Loucy (cell line): Measurements from ENCODE around the gene PVALEF.

Experiments
- H2AFZ ChIP-seq: fragments of 200-600 bp; sonication (generic); 2 replicates; pipeline ENCODE4 v1.6.0; 2016; ENCODE audit warnings: antibody characterized with exemption, mild to moderate bottlenecking, low read length, moderate library complexity
- H3F3A ChIP-seq: fragments of 200-600 bp; 2 replicates; pipeline ENCODE4 v1.6.0; 2016; ENCODE audit warnings: antibody characterized with exemption, low read depth, mild to moderate bottlenecking
- H3K27me3 ChIP-seq: fragments of 200-600 bp; sonication (generic); 2 replicates; pipeline ENCODE4 v1.6.1; 2014; ENCODE audit warnings: low read length, mild to moderate bottlenecking; ENCODE audit not compliant: insufficient read depth, poor library complexity, severe bottlenecking
- H3K36me3 ChIP-seq: fragments of 200-600 bp; sonication (generic); 2 replicates; pipeline ENCODE4 v1.6.1; 2016; ENCODE audit warnings: low read length; ENCODE audit not compliant: insufficient read depth
- H3K4me1 ChIP-seq: fragments of 200-600 bp; sonication (generic); 2 replicates; pipeline ENCODE4 v1.5.1; 2014; ENCODE audit warnings: low read length, mild to moderate bottlenecking; ENCODE audit not compliant: insufficient read depth, poor library complexity, severe bottlenecking
- H3K4me2 ChIP-seq: fragments of 200-600 bp; sonication (generic); 2 replicates; pipeline ENCODE4 v1.6.0; 2014; ENCODE audit warnings: antibody characterized with exemption, low read length, low read depth, mild to moderate bottlenecking; ENCODE audit not compliant: poor library complexity, severe bottlenecking
- H3K4me3 ChIP-seq: fragments of 200-600 bp; sonication (generic); 2 replicates; pipeline ENCODE4 v1.5.1; 2014; ENCODE audit warnings: low read length, mild to moderate bottlenecking, mixed read lengths; ENCODE audit not compliant: poor library complexity, severe bottlenecking
- H3K79me2 ChIP-seq: fragments of 200-600 bp; sonication (generic); 2 replicates; pipeline ENCODE4 v1.6.1; 2014; ENCODE audit warnings: low read length; ENCODE audit not compliant: insufficient read depth
- H3K9ac ChIP-seq: fragments of 200-600 bp; sonication (generic); 2 replicates; pipeline ENCODE4 v1.6.0; 2014; ENCODE audit warnings: mild to moderate bottlenecking, low read depth, low read length, moderate library complexity; ENCODE audit not compliant: poor library complexity, severe bottlenecking
- H3K9me2 ChIP-seq: fragments of 200-600 bp; sonication (generic); replicated peaks from 2 replicates; pipeline ENCODE4 v1.6.1; 2016; ENCODE audit warnings: low read depth, low read length, mixed read lengths
- H3K9me3 ChIP-seq: fragments of 200-600 bp; sonication (generic); 2 replicates; pipeline ENCODE4 v1.6.1; 2014; ENCODE audit warnings: mild to moderate bottlenecking, antibody characterized with exemption, low read length, low read depth; ENCODE audit not compliant: insufficient read depth
- H4K20me1 ChIP-seq: fragments of 200-600 bp; sonication (generic); 2 replicates; pipeline ENCODE4 v1.6.0; 2014; ENCODE audit warnings: antibody characterized with exemption, low read length, mild to moderate bottlenecking; ENCODE audit not compliant: insufficient read depth, poor library complexity, severe bottlenecking
- EZH2phosphoT487 ChIP-seq: fragments of 200-600 bp; IDR thresholded peaks from 2 replicates; pipeline ENCODE4 v1.6.1; 2018; ENCODE audit warnings: antibody characterized with exemption, mild to moderate bottlenecking, moderate library complexity, borderline replicate concordance
- TF ChIP-seq, protein P1 (sequence below): fragments of 200-600 bp; sonication (generic); conservative IDR thresholded peaks from 2 replicates; pipeline ENCODE4 v1.5.1; 2014; ENCODE audit warnings: mild to moderate bottlenecking, antibody characterized with exemption, low read length

PVALEF gene

GRCh38 chr17:81218991-81219390 lies 53.7 kb downstream of the PVALEF start:
- Histone ChIP-seq H3K9me2 (no peaks in the 10 kb centered on the region), H3K9me3 (no peaks in the 10 kb centered on the region), H3K9ac (no peak overlapping the region), H3K4me3 (no peak overlapping the region), H3F3A (no peaks in the 10 kb centered on the region), H3K36me3 (0 out of 2 replicates have a peak, but pooled peaks cover 4% of the 10 kb centered on the region), H4K20me1 (peaks cover 16% of the 10 kb centered on the region), H3K79me2 (peaks cover 27% of the 10 kb centered on the region), H3K27me3 (no peaks in the 10 kb centered on the region), H2AFZ (no peak overlapping the region), H3K4me1 (peaks cover 15% of the 10 kb centered on the region), H3K4me2 (no peak overlapping the region)
- TF ChIP-seq EZH2phosphoT487 = no peak
- TF ChIP-seq, protein P1, sequence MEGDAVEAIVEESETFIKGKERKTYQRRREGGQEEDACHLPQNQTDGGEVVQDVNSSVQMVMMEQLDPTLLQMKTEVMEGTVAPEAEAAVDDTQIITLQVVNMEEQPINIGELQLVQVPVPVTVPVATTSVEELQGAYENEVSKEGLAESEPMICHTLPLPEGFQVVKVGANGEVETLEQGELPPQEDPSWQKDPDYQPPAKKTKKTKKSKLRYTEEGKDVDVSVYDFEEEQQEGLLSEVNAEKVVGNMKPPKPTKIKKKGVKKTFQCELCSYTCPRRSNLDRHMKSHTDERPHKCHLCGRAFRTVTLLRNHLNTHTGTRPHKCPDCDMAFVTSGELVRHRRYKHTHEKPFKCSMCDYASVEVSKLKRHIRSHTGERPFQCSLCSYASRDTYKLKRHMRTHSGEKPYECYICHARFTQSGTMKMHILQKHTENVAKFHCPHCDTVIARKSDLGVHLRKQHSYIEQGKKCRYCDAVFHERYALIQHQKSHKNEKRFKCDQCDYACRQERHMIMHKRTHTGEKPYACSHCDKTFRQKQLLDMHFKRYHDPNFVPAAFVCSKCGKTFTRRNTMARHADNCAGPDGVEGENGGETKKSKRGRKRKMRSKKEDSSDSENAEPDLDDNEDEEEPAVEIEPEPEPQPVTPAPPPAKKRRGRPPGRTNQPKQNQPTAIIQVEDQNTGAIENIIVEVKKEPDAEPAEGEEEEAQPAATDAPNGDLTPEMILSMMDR = no peak

DNA sequence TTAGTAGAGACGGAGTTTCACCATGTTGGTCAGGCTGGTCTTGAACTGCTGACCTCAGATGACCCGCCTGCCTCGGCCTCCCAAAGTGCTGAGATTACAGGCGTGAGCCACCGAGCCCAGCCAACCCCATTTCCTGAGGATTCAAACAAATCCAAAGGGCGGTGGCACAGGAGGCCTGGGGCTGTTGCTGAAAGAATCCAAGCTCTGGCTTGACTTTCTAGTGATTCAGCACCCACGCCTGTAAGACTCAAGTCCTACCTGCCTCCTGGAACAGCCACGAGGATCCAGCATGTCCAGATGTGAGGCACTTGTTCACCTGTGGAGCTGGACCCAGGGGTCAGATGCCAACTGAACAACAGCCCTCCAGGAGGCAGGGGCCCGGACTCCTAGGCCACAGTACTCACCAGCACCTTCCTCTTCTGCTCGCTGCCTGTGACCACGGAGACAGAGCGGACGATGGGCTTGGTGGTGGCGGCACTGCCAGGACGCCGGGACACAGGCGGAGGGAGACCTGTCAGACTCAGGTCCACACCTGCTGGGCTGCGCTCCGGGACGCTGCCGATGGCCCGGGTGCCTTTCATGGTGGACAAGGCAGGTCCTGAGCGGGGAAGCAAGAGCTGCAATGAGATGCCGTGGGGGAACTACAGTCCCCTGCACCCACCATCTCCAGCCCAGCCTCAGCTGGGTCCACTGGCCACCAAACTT lies 54.3 kb downstream of the PVALEF start:
- Histone ChIP-seq H3F3A (no peaks in the 10 kb centered on the region), H3K4me2 (no peak overlapping the region), H2AFZ (no peak overlapping the region), H3K79me2 (peaks cover 27% of the 10 kb centered on the region), H4K20me1 (peaks cover 16% of the 10 kb centered on the region), H3K9ac (no peak overlapping the region), H3K27me3 (no peaks in the 10 kb centered on the region), H3K9me2 (no peaks in the 10 kb centered on the region), H3K36me3 (0 out of 2 replicates have a peak, but pooled peaks cover 4% of the 10 kb centered on the region), H3K4me1 (peaks cover 15% of the 10 kb centered on the region), H3K4me3 (no peak overlapping the region), H3K9me3 (no peaks in the 10 kb centered on the region)
- TF ChIP-seq, protein P1 = no peak
- TF ChIP-seq EZH2phosphoT487 = no peak

DNA sequence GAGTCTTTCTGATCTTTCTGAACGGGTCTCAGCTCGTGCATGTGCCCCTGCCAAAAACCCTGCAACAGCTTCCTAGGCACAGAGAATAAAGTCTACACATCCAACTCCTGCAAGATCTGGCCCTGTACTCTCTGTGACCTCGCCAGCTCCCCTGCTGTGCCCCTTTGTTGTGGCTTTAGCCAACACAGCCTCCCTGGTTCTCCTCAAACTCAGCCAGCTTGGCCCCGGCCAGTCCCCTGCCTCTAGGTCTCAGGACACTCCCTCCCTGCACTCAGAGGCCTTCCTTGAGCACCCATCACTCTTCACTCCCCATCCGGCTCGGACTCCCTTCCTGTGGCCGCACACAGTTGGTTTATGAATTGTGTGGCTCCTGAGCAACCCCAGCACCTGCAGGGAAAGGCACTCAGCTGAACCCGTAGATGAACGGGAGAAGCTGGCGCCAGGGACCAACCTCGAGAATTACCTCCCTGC lies 56.1 kb downstream of the PVALEF start:
- Histone ChIP-seq H4K20me1 (peaks cover 16% of the 10 kb centered on the region), H3K27me3 (no peaks in the 10 kb centered on the region), H3K4me2 (peak overlapping the region; percentile 94), H3F3A (no peaks in the 10 kb centered on the region), H3K4me1 (peaks cover 15% of the 10 kb centered on the region), H3K9ac (peak overlapping the region; percentile 85), H3K36me3 (0 out of 2 replicates have a peak, but pooled peaks cover 4% of the 10 kb centered on the region), H3K4me3 (peak overlapping the region; percentile 95), H3K79me2 (peaks cover 27% of the 10 kb centered on the region), H3K9me2 (no peaks in the 10 kb centered on the region), H3K9me3 (no peaks in the 10 kb centered on the region), H2AFZ (no peak overlapping the region)
- TF ChIP-seq, protein P1 = no peak
- no peak for TF ChIP-seq EZH2phosphoT487
